Mucosa of rectum (tissue), 2 donors: ENCODE measurements around the gene IFI44L.

ENCODE experiments used
- H3K27ac ChIP-seq, 2 donors: one replicate each; pipeline ENCODE4 v1.7.0; 2013; ENCODE audit warnings: inconsistent platforms in 2 of 2, low read depth in 2 of 2, low read length in 2 of 2
- H3K27me3 ChIP-seq, 2 donors: one replicate each; pipeline ENCODE4 v1.7.0; 2013; ENCODE audit warnings: low read length in 2 of 2; ENCODE audit not compliant: control insufficient read depth in 2 of 2, insufficient read depth in 2 of 2
- H3K36me3 ChIP-seq, 2 donors: one replicate each; pipeline ENCODE4 v1.7.0; 2013; ENCODE audit warnings: low read length in 2 of 2; ENCODE audit not compliant: control insufficient read depth in 2 of 2, insufficient read depth in 2 of 2
- H3K4me1 ChIP-seq, 2 donors: one replicate each; pipeline ENCODE4 v1.7.0; 2013; ENCODE audit warnings: low read length in 2 of 2, mild to moderate bottlenecking in 1 of 2; ENCODE audit not compliant: control insufficient read depth in 2 of 2, insufficient read depth in 2 of 2
- H3K4me3 ChIP-seq, 2 donors: one replicate each; pipeline ENCODE4 v1.7.0; 2013; ENCODE audit warnings: low read length in 2 of 2
- H3K9ac ChIP-seq, 2 donors: one replicate each; pipeline ENCODE4 v1.7.0; 2013; ENCODE audit warnings: low read length in 2 of 2, low read depth in 1 of 2, mild to moderate bottlenecking in 1 of 2
- H3K9me3 ChIP-seq, 2 donors: one replicate each; pipeline ENCODE4 v1.7.0; 2013; ENCODE audit warnings: low read length in 2 of 2; ENCODE audit not compliant: control insufficient read depth in 2 of 2
- donor health status: healthy.
- donor health status: Normal muscosa, but diverticular disease.

Gene IFI44L

DNA sequence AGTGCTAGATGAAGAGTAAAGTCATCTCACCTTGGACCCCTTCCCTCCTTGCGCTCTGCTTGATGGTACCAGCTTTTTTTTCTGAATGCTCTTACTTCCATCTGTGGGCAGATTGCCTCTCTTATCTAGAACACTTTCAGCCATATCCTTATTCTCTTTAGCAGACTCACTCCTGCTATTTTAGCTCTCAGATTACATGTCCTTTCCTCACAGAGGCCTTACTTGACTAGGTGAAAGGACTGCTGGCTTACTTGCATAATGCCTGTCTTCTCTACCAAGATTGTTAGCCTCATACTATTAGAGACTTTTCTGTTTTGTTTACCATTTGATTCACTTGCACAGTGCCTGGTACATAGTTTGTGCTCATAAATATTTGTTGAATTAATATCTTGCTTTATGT is 38.7 kb downstream of the IFI44L start:
- Histone ChIP-seq H3K9ac (no peak overlapping the region), H3K9me3 (no peaks in the 10 kb centered on the region), H3K4me1 (no peaks in the 10 kb centered on the region), H3K36me3 (peaks cover 0 to 6% of the 10 kb centered on the region in 2 donors), H3K4me3 (no peak overlapping the region), H3K27ac (no peak overlapping the region), H3K27me3 (no peaks in the 10 kb centered on the region)

GRCh38 chr1:78663923-78664322 is 43.7 kb downstream of the IFI44L start:
- Histone ChIP-seq H3K9ac (no peak overlapping the region), H3K4me1 (no peaks in the 10 kb centered on the region), H3K4me3 (no peak overlapping the region), H3K27me3 (no peaks in the 10 kb centered on the region), H3K27ac (no peak overlapping the region), H3K9me3 (no peaks in the 10 kb centered on the region), H3K36me3 (peaks cover 0 to 5% of the 10 kb centered on the region in 2 donors)

DNA sequence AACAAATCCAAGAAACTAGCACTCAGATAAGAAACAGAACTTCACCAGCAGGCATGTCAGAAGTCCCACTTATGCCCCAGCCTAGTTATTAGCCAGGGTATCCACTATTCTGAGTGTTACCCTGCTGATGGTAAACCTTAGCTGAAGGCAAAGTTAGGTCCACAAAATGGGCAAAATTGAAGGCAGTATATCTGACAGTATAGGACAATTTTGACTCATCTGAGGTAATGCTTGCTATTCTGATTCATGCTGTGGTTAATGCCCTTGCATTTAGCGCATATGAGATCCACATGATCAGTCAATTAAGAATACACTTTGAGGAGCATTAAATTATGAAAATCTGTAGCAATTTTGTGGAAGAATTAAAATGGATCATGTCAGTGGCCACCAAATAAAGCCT is 44.5 kb downstream of the IFI44L start:
- Histone ChIP-seq H3K27ac (no peak overlapping the region), H3K36me3 (no peaks in the 10 kb centered on the region), H3K9me3 (no peaks in the 10 kb centered on the region), H3K4me3 (no peak overlapping the region), H3K27me3 (no peaks in the 10 kb centered on the region), H3K4me1 (no peaks in the 10 kb centered on the region), H3K9ac (no peak overlapping the region)

- Histone ChIP-seq H3K4me1 (no peaks in the 10 kb centered on the region), H3K9me3 (no peaks in the 10 kb centered on the region), H3K9ac (no peak overlapping the region), H3K4me3 (no peak overlapping the region), H3K27me3 (no peaks in the 10 kb centered on the region), H3K27ac (no peak overlapping the region), H3K36me3 (no peaks in the 10 kb centered on the region)
Observed at GRCh38 chr1:78665809-78666208, 45.6 kb downstream of the IFI44L start.

DNA sequence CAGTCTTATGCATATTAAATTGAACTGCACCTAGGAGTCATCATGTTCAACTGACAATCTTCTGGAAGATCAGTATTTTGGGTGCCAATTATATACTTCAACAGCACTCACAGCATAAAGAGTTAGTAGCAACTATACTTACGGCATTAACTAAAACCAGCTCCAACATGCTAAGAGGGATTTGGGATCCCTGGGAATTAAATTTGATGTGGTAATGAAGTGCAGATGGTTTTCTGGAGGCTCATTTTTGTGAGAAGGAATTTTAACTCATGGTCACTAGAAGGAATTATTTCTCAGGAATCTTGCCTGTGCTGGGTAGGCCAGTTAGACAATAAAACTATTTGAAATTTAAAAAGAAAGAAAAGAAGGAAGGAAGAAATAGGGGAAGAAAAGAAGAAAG is 47.7 kb downstream of the IFI44L start:
- Histone ChIP-seq H3K4me3 (no peak overlapping the region), H3K36me3 (no peaks in the 10 kb centered on the region), H3K9me3 (no peaks in the 10 kb centered on the region), H3K27me3 (no peaks in the 10 kb centered on the region), H3K4me1 (no peaks in the 10 kb centered on the region), H3K27ac (no peak overlapping the region), H3K9ac (no peak overlapping the region)

DNA sequence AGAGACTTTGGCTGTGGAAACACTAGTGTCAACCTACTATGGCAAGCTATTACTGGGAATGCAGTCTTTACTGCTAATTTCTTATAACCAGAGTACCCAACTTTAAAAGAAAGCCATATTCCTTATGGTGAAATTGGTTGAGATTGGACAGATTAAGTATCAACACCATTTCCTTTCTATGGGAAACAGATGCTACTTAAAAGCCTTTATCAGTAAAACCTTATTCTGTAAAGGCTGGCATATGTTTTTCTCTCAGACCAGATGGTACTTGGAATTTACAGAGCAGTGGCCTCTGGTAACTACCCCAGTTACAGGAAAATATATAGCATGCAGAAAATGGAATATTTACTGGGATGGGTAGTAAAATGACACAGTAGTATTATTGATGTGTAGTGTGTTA is 48.2 kb downstream of the IFI44L start:
- H3K4me1 ChIP-seq, result no peaks in the 10 kb centered on the region

DNA sequence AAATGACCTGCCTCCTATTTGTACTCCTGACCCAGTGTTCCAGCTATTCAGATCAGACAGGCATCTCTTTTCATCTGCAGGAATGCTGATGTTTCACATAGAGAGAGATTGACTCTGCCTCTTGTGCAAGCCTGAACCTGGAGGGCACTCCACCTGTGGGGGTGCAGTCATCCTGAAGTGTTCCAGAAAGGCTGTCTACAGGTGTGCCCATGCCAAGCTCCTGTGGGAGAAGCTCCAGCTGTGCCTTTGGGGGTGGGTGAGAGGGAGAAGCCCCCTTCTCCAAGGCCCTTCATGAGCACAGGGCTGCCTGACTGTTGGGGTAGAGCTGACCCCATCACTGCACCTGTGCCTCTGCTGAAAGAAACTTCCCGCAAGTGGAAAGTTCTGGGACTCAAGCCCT is 52.2 kb downstream of the IFI44L start:
- Histone ChIP-seq H3K36me3 (no peaks in the 10 kb centered on the region), H3K9me3 (no peaks in the 10 kb centered on the region), H3K4me3 (no peak overlapping the region), H3K27me3 (no peaks in the 10 kb centered on the region), H3K9ac (no peak overlapping the region), H3K4me1 (no peaks in the 10 kb centered on the region), H3K27ac (no peak overlapping the region)

More for the DNA sequence above, 48.2 kb downstream of the IFI44L start:
- no peak overlapping the region for H3K27ac ChIP-seq
- no peaks in the 10 kb centered on the region for H3K27me3 ChIP-seq
- no peak overlapping the region for H3K4me3 ChIP-seq
- H3K36me3 ChIP-seq, result no peaks in the 10 kb centered on the region
- no peak overlapping the region for H3K9ac ChIP-seq
- no peaks in the 10 kb centered on the region for H3K9me3 ChIP-seq

DNA sequence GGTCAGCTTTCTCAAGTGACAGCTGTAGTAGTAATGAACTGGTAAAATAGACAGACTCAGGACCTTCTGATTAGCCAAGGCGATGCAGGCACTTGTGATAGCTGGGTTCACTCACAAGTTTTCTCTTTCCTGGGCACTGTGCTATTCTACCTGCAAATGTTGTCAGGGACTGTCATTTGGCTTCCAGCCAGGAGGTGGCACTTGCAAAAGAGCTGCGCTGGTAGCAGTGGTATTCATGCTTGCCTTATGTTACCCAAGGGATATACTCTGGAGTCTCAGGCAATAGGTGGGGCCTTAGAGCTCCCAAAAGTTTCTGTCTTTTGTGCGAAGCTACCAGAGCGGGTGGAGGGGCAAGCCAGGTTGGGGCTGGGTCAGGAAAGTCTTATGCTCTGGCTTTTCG is 52.9 kb downstream of the IFI44L start:
- H3K36me3 ChIP-seq, result no peaks in the 10 kb centered on the region
- no peaks in the 10 kb centered on the region for H3K9me3 ChIP-seq

GRCh38 chr1:78676347-78676982 is 56.2 kb downstream of the IFI44L start:
- no peak overlapping the region for H3K4me3 ChIP-seq
- H3K9ac ChIP-seq, result no peak overlapping the region
- H3K27ac ChIP-seq, result no peak overlapping the region

More for the DNA sequence above, 52.9 kb downstream of the IFI44L start:
- no peak overlapping the region for H3K9ac ChIP-seq
- H3K4me3 ChIP-seq, result no peak overlapping the region
- H3K27me3 ChIP-seq, result no peaks in the 10 kb centered on the region
- no peaks in the 10 kb centered on the region for H3K4me1 ChIP-seq
- no peak overlapping the region for H3K27ac ChIP-seq

DNA sequence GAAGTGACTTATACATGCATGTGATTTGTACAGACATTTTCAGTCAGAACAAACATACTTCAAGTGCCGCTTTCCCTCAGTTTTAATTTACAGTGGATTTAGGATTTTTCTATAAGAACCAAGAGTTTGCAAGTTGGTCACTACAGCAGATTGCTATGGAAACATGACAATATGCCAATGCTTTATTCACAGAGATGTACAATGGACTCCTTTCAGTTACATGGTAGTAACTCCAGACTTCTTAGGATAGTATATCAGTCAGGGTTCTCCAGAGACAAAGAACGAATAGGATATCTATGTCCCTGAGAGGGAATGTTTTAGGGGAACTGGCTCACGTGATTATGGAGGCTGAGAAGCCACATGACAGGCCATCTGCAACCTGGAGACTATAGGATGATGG is 56.7 kb downstream of the IFI44L start:
- no peak overlapping the region for H3K9ac ChIP-seq
- no peak overlapping the region for H3K4me3 ChIP-seq

More at GRCh38 chr1:78676347-78676982, 56.2 kb downstream of the IFI44L start:
- Histone ChIP-seq H3K9me3 (no peaks in the 10 kb centered on the region), H3K4me1 (no peaks in the 10 kb centered on the region), H3K36me3 (no peaks in the 10 kb centered on the region), H3K27me3 (no peaks in the 10 kb centered on the region)

DNA sequence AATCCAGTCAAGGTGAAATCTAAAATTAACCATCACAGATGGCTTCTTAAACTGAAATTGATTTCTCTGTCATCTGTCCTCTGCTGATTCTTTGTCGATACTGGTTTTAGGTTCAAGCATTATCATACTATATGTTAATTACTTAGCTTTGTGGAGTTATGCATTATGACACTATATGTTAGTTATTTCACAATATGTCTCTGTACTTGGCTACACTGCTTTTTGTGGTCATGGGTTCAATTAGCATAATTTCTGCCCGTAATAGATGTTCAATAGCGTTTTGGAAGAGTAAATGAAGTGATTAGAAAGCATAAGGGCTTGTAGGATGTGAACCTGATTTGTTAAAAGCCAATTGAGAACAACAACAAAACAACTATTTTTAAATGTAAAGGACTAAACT is 57.5 kb downstream of the IFI44L start:
- H3K9ac ChIP-seq, result no peak overlapping the region
- no peaks in the 10 kb centered on the region for H3K9me3 ChIP-seq
- no peaks in the 10 kb centered on the region for H3K36me3 ChIP-seq
- no peak overlapping the region for H3K4me3 ChIP-seq
- no peaks in the 10 kb centered on the region for H3K27me3 ChIP-seq
- H3K27ac ChIP-seq, result no peak overlapping the region
- no peaks in the 10 kb centered on the region for H3K4me1 ChIP-seq

More for the DNA sequence above, 56.7 kb downstream of the IFI44L start:
- H3K9me3 ChIP-seq, result no peaks in the 10 kb centered on the region
- no peak overlapping the region for H3K27ac ChIP-seq
- no peaks in the 10 kb centered on the region for H3K36me3 ChIP-seq
- no peaks in the 10 kb centered on the region for H3K27me3 ChIP-seq
- H3K4me1 ChIP-seq, result no peaks in the 10 kb centered on the region
